ENCODE results near the gene FAM3A.

FAM3A gene

GRCh38 chrX:154478728-154479622 lies 37.1 kb downstream of the FAM3A start, which contains the start of gene LAGE3:
LAGE3 (minus strand) TSS chrX:154479281; CDS start chrX:154478915, 366 bp downstream.
- DNase-seq: peak; percentile 33

- DNase-seq: no peak
Measured at GRCh38 chrX:154477891-154478477, 38.0 kb downstream of the FAM3A start.

GRCh38 chrX:154476821-154477220 lies 39.2 kb downstream of the FAM3A start:
- no peak for DNase-seq

- no peak for DNase-seq
Measured at GRCh38 chrX:154473683-154474082, 42.3 kb downstream of the FAM3A start.

GRCh38 chrX:154472685-154473632 lies 43.1 kb downstream of the FAM3A start:
- no peak for DNase-seq

- DNase-seq: no peak
Measured at GRCh38 chrX:154471839-154472684, 44.0 kb downstream of the FAM3A start.

- DNase-seq: no peak
Measured at GRCh38 chrX:154470914-154471568, 45.0 kb downstream of the FAM3A start.

- DNase-seq: no peak
Measured at GRCh38 chrX:154470434-154470833, 45.6 kb downstream of the FAM3A start.

- DNase-seq: no peak
Measured at GRCh38 chrX:154469880-154470279, 46.2 kb downstream of the FAM3A start.

GRCh38 chrX:154469114-154469513 lies 46.9 kb downstream of the FAM3A start:
- DNase-seq: no peak

GRCh38 chrX:154468217-154468616 lies 47.8 kb downstream of the FAM3A start:
- no peak for DNase-seq

GRCh38 chrX:154467556-154467955 lies 48.5 kb downstream of the FAM3A start:
- DNase-seq: no peak

- DNase-seq: no peak
Measured at GRCh38 chrX:154466907-154467306, 49.1 kb downstream of the FAM3A start.

GRCh38 chrX:154466036-154466435 lies 50.0 kb downstream of the FAM3A start:
- no peak for DNase-seq

GRCh38 chrX:154465601-154466000 lies 50.4 kb downstream of the FAM3A start:
- DNase-seq: no peak

GRCh38 chrX:154464806-154465365 lies 51.1 kb downstream of the FAM3A start:
- DNase-seq: no peak

- no peak for DNase-seq
Measured at GRCh38 chrX:154463611-154464220, 52.3 kb downstream of the FAM3A start.

GRCh38 chrX:154462396-154462795 lies 53.6 kb downstream of the FAM3A start:
- DNase-seq: no peak

- DNase-seq: peak; percentile 26
Measured at GRCh38 chrX:154460326-154460725, 55.7 kb downstream of the FAM3A start.

- peak; percentile 40 for DNase-seq
Measured at GRCh38 chrX:154459832-154460231, 56.2 kb downstream of the FAM3A start.

Data from NCI-H1694 (cell line).